HepG2 (cell line): ENCODE measurements around the gene SHFL.

Experiments
- EP300 ChIP-seq, 3 experiments: sonication (generic) in 1 of 3; formaldehyde crosslinking in 1 of 3; IDR thresholded peaks; 2 replicates each; pipeline versions ENCODE4 v1.5.1 to v1.6.1; 2011 to 2020; ENCODE audit warnings: low read depth in 2 of 3, low read length in 2 of 3, borderline replicate concordance in 1 of 3, improper control_type of control experiment in 1 of 3, mild to moderate bottlenecking in 1 of 3, missing genetic modification reagents in 1 of 3, moderate library complexity in 1 of 3
- MXI1 ChIP-seq: IDR thresholded peaks from 3 replicates; pipeline ENCODE4 v1.6.1; 2012; ENCODE audit warnings: low read depth, low read length, inconsistent platforms, borderline replicate concordance
- PHF21A ChIP-seq: sonication (generic); formaldehyde crosslinking; IDR thresholded peaks from 2 replicates; pipeline ENCODE4 v1.5.0; 2020; ENCODE audit warnings: mild to moderate bottlenecking, missing genetic modification reagents
- POLR2A ChIP-seq, 2 experiments: IDR thresholded peaks; 2 replicates each; pipeline ENCODE4 v1.6.1; 2011; ENCODE audit warnings: low read depth in 2 of 2, low read length in 2 of 2, mild to moderate bottlenecking in 1 of 2, moderate library complexity in 1 of 2; ENCODE audit not compliant: insufficient read depth in 1 of 2
- TAF1 ChIP-seq: sonication (generic); formaldehyde crosslinking; IDR thresholded peaks from 2 replicates; pipeline ENCODE4 v1.4.0; 2020; ENCODE audit warnings: missing genetic modification reagents
- TF ChIP-seq, protein P1 (sequence below): sonication (generic); formaldehyde crosslinking; IDR thresholded peaks from 2 replicates; pipeline ENCODE4 v1.5.0; 2020; ENCODE audit warnings: mild to moderate bottlenecking, missing genetic modification reagents, moderate library complexity
- TF ChIP-seq, protein P2 (sequence below), 2 experiments: IDR thresholded peaks; 2 replicates each; pipeline ENCODE4 v1.6.1; 2011 to 2012; ENCODE audit warnings: low read length in 2 of 2, borderline replicate concordance in 1 of 2, low read depth in 1 of 2, mild to moderate bottlenecking in 1 of 2, moderate library complexity in 1 of 2
- TF ChIP-seq, protein P3 (sequence below): sonication (generic); formaldehyde crosslinking; IDR thresholded peaks from 2 replicates; pipeline ENCODE4 v1.4.0; 2020; ENCODE audit warnings: missing genetic modification reagents

DNA sequence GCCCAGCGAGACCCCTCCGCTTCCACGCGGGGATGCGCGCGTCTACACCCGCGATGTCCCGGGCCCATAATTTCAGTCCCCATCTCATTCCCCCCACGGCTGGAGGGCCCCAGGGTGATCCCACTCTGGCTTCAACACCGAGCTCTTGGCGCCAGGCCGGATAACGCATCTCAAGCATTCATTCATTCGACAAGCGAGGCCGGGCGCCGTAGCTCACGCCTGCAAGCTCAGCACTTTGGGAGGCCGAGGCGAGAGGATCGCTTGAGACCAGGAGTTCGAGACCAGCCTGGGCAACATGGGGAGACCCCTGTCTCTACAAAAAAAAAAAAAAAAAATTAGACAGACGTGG is 10.5 kb downstream of the SHFL start:
- TF ChIP-seq TAF1 (CRISPR knock-in tag) = no peak
- no peak for TF ChIP-seq MXI1
- TF ChIP-seq, protein P1, sequence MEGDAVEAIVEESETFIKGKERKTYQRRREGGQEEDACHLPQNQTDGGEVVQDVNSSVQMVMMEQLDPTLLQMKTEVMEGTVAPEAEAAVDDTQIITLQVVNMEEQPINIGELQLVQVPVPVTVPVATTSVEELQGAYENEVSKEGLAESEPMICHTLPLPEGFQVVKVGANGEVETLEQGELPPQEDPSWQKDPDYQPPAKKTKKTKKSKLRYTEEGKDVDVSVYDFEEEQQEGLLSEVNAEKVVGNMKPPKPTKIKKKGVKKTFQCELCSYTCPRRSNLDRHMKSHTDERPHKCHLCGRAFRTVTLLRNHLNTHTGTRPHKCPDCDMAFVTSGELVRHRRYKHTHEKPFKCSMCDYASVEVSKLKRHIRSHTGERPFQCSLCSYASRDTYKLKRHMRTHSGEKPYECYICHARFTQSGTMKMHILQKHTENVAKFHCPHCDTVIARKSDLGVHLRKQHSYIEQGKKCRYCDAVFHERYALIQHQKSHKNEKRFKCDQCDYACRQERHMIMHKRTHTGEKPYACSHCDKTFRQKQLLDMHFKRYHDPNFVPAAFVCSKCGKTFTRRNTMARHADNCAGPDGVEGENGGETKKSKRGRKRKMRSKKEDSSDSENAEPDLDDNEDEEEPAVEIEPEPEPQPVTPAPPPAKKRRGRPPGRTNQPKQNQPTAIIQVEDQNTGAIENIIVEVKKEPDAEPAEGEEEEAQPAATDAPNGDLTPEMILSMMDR (CRISPR knock-in tag) = no peak
- TF ChIP-seq POLR2A (IDR thresholded peaks at IDR 0.05; ENCODE audit: insufficient read depth in 1 of 2, low read depth in 2 of 2, low read length in 2 of 2) = no peak
- TF ChIP-seq, protein P2, sequence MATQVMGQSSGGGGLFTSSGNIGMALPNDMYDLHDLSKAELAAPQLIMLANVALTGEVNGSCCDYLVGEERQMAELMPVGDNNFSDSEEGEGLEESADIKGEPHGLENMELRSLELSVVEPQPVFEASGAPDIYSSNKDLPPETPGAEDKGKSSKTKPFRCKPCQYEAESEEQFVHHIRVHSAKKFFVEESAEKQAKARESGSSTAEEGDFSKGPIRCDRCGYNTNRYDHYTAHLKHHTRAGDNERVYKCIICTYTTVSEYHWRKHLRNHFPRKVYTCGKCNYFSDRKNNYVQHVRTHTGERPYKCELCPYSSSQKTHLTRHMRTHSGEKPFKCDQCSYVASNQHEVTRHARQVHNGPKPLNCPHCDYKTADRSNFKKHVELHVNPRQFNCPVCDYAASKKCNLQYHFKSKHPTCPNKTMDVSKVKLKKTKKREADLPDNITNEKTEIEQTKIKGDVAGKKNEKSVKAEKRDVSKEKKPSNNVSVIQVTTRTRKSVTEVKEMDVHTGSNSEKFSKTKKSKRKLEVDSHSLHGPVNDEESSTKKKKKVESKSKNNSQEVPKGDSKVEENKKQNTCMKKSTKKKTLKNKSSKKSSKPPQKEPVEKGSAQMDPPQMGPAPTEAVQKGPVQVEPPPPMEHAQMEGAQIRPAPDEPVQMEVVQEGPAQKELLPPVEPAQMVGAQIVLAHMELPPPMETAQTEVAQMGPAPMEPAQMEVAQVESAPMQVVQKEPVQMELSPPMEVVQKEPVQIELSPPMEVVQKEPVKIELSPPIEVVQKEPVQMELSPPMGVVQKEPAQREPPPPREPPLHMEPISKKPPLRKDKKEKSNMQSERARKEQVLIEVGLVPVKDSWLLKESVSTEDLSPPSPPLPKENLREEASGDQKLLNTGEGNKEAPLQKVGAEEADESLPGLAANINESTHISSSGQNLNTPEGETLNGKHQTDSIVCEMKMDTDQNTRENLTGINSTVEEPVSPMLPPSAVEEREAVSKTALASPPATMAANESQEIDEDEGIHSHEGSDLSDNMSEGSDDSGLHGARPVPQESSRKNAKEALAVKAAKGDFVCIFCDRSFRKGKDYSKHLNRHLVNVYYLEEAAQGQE (IDR thresholded peaks at IDR 0.05; ENCODE audit: borderline replicate concordance in 1 of 2, low read depth in 1 of 2, low read length in 2 of 2) = no peak
- no peak for TF ChIP-seq EP300 (IDR thresholded peaks at IDR 0.05; ENCODE audit: low read depth in 2 of 2, low read length in 2 of 2)
- no peak for TF ChIP-seq EP300 (CRISPR knock-in tag; IDR thresholded peaks at IDR 0.05; ENCODE audit: borderline replicate concordance)
- TF ChIP-seq PHF21A (CRISPR knock-in tag) = no peak
- TF ChIP-seq, protein P3, sequence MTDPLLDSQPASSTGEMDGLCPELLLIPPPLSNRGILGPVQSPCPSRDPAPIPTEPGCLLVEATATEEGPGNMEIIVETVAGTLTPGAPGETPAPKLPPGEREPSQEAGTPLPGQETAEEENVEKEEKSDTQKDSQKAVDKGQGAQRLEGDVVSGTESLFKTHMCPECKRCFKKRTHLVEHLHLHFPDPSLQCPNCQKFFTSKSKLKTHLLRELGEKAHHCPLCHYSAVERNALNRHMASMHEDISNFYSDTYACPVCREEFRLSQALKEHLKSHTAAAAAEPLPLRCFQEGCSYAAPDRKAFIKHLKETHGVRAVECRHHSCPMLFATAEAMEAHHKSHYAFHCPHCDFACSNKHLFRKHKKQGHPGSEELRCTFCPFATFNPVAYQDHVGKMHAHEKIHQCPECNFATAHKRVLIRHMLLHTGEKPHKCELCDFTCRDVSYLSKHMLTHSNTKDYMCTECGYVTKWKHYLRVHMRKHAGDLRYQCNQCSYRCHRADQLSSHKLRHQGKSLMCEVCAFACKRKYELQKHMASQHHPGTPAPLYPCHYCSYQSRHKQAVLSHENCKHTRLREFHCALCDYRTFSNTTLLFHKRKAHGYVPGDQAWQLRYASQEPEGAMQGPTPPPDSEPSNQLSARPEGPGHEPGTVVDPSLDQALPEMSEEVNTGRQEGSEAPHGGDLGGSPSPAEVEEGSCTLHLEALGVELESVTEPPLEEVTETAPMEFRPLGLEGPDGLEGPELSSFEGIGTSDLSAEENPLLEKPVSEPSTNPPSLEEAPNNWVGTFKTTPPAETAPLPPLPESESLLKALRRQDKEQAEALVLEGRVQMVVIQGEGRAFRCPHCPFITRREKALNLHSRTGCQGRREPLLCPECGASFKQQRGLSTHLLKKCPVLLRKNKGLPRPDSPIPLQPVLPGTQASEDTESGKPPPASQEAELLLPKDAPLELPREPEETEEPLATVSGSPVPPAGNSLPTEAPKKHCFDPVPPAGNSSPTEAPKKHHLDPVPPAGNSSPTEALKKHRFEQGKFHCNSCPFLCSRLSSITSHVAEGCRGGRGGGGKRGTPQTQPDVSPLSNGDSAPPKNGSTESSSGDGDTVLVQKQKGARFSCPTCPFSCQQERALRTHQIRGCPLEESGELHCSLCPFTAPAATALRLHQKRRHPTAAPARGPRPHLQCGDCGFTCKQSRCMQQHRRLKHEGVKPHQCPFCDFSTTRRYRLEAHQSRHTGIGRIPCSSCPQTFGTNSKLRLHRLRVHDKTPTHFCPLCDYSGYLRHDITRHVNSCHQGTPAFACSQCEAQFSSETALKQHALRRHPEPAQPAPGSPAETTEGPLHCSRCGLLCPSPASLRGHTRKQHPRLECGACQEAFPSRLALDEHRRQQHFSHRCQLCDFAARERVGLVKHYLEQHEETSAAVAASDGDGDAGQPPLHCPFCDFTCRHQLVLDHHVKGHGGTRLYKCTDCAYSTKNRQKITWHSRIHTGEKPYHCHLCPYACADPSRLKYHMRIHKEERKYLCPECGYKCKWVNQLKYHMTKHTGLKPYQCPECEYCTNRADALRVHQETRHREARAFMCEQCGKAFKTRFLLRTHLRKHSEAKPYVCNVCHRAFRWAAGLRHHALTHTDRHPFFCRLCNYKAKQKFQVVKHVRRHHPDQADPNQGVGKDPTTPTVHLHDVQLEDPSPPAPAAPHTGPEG (CRISPR knock-in tag) = no peak
